Measurements from ENCODE around the gene GGA3.
"Not testable (repeated sequence)": the region's sequence is repeated elsewhere in the genome, so short reads cannot be mapped to it uniquely, and the experiment has no call there.

The GGA3 gene

GRCh38 chr17:75207760-75208159 lies 53.6 kb downstream of the GGA3 start:
- Histone ChIP-seq H3K9ac (ENCODE audit: low read length) (no peak overlapping the region), H3K4me2 (ENCODE audit: low read length) (no peak overlapping the region), H3K4me3 (ENCODE audit: low read depth, low read length, poor library complexity, severe bottlenecking) (no peak overlapping the region)

GRCh38 chr17:75207050-75207407 lies 54.4 kb downstream of the GGA3 start:
- Histone ChIP-seq H3K4me3 (ENCODE audit: low read depth, low read length, poor library complexity, severe bottlenecking) (peak overlapping the region; percentile 94), H3K9ac (ENCODE audit: low read length) (peak overlapping the region; percentile 96; the same call in 1 of the 2 replicates), H3K4me1 (ENCODE audit: insufficient read depth, low read length, severe bottlenecking) (peaks cover 20% of the 10 kb centered on the region), H3K36me3 (ENCODE audit: insufficient read depth, low read length) (peaks cover 37% of the 10 kb centered on the region), H3K79me2 (ENCODE audit: insufficient read depth, low read length) (peaks cover 21% of the 10 kb centered on the region), H3K4me2 (ENCODE audit: low read length) (peak overlapping the region; percentile 93)
- not testable (repeated sequence) for H4K20me1 ChIP-seq (ENCODE audit: insufficient read depth, low read length); H3K27me3 ChIP-seq (ENCODE audit: insufficient read depth, low read length); H3K9me2 ChIP-seq (ENCODE audit: low read depth, low read length); H3K27ac ChIP-seq (ENCODE audit: low read depth, low read length, poor library complexity, severe bottlenecking); H3K9me3 ChIP-seq (ENCODE audit: low read length); H2AFZ ChIP-seq (ENCODE audit: low read length); H3F3A ChIP-seq (ENCODE audit: insufficient read depth, low read length)

More at GRCh38 chr17:75207760-75208159, 53.6 kb downstream of the GGA3 start:
- Histone ChIP-seq H3K9me3 (ENCODE audit: low read length) (no peaks in the 10 kb centered on the region), H3K4me1 (ENCODE audit: insufficient read depth, low read length, severe bottlenecking) (peaks cover 20% of the 10 kb centered on the region), H4K20me1 (ENCODE audit: insufficient read depth, low read length) (no peaks in the 10 kb centered on the region), H3K27ac (ENCODE audit: low read depth, low read length, poor library complexity, severe bottlenecking) (no peak overlapping the region), H2AFZ (ENCODE audit: low read length) (no peak overlapping the region), H3K27me3 (ENCODE audit: insufficient read depth, low read length) (no peaks in the 10 kb centered on the region), H3K9me2 (ENCODE audit: low read depth, low read length) (no peaks in the 10 kb centered on the region), H3F3A (ENCODE audit: insufficient read depth, low read length) (no peaks in the 10 kb centered on the region), H3K36me3 (ENCODE audit: insufficient read depth, low read length) (peaks cover 44% of the 10 kb centered on the region), H3K79me2 (ENCODE audit: insufficient read depth, low read length) (peaks cover 21% of the 10 kb centered on the region)
- TF ChIP-seq EZH2 (IDR thresholded peaks at IDR 0.05; ENCODE audit: borderline replicate concordance, low read length) (no peak), CTCF (IDR thresholded peaks at IDR 0.05; ENCODE audit: low read length) (no peak)

- H3F3A ChIP-seq (ENCODE audit: insufficient read depth, low read length), result no peaks in the 10 kb centered on the region
Measured at GRCh38 chr17:75205793-75206163, 55.6 kb downstream of the GGA3 start.

More at GRCh38 chr17:75205793-75206163, 55.6 kb downstream of the GGA3 start:
- H4K20me1 ChIP-seq (ENCODE audit: insufficient read depth, low read length), result no peaks in the 10 kb centered on the region
- no peaks in the 10 kb centered on the region for H3K9me3 ChIP-seq (ENCODE audit: low read length)
- H2AFZ ChIP-seq (ENCODE audit: low read length), result no peak overlapping the region
- H3K27me3 ChIP-seq (ENCODE audit: insufficient read depth, low read length), result no peaks in the 10 kb centered on the region
- H3K9me2 ChIP-seq (ENCODE audit: low read depth, low read length), result no peaks in the 10 kb centered on the region
- peak overlapping the region; percentile 68 for H3K27ac ChIP-seq (ENCODE audit: low read depth, low read length, poor library complexity, severe bottlenecking)
- peak overlapping the region; percentile 96 for H3K9ac ChIP-seq (ENCODE audit: low read length)
- H3K36me3 ChIP-seq (ENCODE audit: insufficient read depth, low read length), result peaks cover 26% of the 10 kb centered on the region
- peaks cover 21% of the 10 kb centered on the region for H3K79me2 ChIP-seq (ENCODE audit: insufficient read depth, low read length)
- H3K4me3 ChIP-seq (ENCODE audit: low read depth, low read length, poor library complexity, severe bottlenecking), result peak overlapping the region; percentile 94
- no peak for TF ChIP-seq CTCF (IDR thresholded peaks at IDR 0.05; ENCODE audit: low read length)
- no peak for TF ChIP-seq EZH2 (IDR thresholded peaks at IDR 0.05; ENCODE audit: borderline replicate concordance, low read length)
- peaks cover 20% of the 10 kb centered on the region for H3K4me1 ChIP-seq (ENCODE audit: insufficient read depth, low read length, severe bottlenecking)
- peak overlapping the region; percentile 93 for H3K4me2 ChIP-seq (ENCODE audit: low read length)

Data from OCI-LY1 (cell line).